IMR-90 (cell line): ENCODE data around the gene ALDOB. TPM values are rescaled to one million over a fixed set of nuclear protein-coding genes. Genes with fewer than 3 reads are reported as not detected.
A peak's percentile ranks its signal among the peaks of the same experiment; 100 is the strongest.

Source experiments
- ATAC-seq: fragments of 200-7000 bp; cut with Tn5 transposase; 2 replicates; pipeline ENCODE4 v1.9.1; 2020; ENCODE audit warnings: low read depth, mild to moderate bottlenecking, moderate library complexity
- BruUV-seq: library from RNA; stranded (reverse); fragments of 400-500 nt; replicated peaks from 2 replicates; lab custom pipeline; 2021; lab: Mats Ljungman, UMichigan
- CTCF ChIA-PET: fragments of 300-600 bp; formaldehyde crosslinking; extraction: SDS; loops from one replicate; lab custom pipeline; 2021; ENCODE audit warnings: antibody characterized with exemption; lab: Yijun Ruan, JAX
- POLR2A ChIA-PET: fragments of 300-600 bp; sonication (Branson Sonifier 250); formaldehyde crosslinking; loops from one replicate; lab custom pipeline; 2022; ENCODE audit warnings: antibody characterized with exemption; ENCODE audit not compliant: unreplicated experiment; lab: Charles Lee
- DNase-seq: peaks from one replicate; pipeline ENCODE4 v3.0.0; 2013
- H2AFZ ChIP-seq: replicated peaks from 2 replicates; pipeline ENCODE3; 2013; ENCODE audit warnings: low read length, mild to moderate bottlenecking; ENCODE audit not compliant: poor library complexity
- H2AK5ac ChIP-seq: 2 replicates; pipeline ENCODE4 v1.6.1; 2013; ENCODE audit warnings: low read depth, low read length, inconsistent platforms
- H2AK9ac ChIP-seq: replicated peaks from 2 replicates; pipeline ENCODE3; 2013; ENCODE audit warnings: mild to moderate bottlenecking, low read depth, low read length, moderate library complexity; ENCODE audit not compliant: poor library complexity
- H2BK120ac ChIP-seq: 2 replicates; pipeline ENCODE4 v1.6.1; 2013; ENCODE audit warnings: low read depth, low read length, inconsistent platforms
- H2BK15ac ChIP-seq: 3 replicates; pipeline ENCODE4 v1.6.1; 2013; ENCODE audit warnings: low read depth, low read length, inconsistent platforms
- H2BK20ac ChIP-seq: 2 replicates; pipeline ENCODE4 v1.6.1; 2013; ENCODE audit warnings: low read depth, mild to moderate bottlenecking, inconsistent platforms, low read length, moderate library complexity
- H2BK5ac ChIP-seq: 2 replicates; pipeline ENCODE4 v1.6.1; 2013; ENCODE audit warnings: mild to moderate bottlenecking, low read depth, low read length, inconsistent platforms; ENCODE audit not compliant: poor library complexity, severe bottlenecking
- H3K14ac ChIP-seq: replicated peaks from 2 replicates; pipeline ENCODE4 v1.6.1; 2013; ENCODE audit warnings: low read depth, low read length, inconsistent platforms
- H3K18ac ChIP-seq: 2 replicates; pipeline ENCODE4 v1.6.1; 2013; ENCODE audit warnings: low read depth, low read length, control low read depth
- H3K23ac ChIP-seq: 2 replicates; pipeline ENCODE4 v1.6.1; 2013; ENCODE audit warnings: low read depth, low read length, inconsistent platforms
- H3K27ac ChIP-seq: 2 replicates; pipeline ENCODE4 v1.5.1; 2013; ENCODE audit warnings: mild to moderate bottlenecking, control low read depth, low read length; ENCODE audit not compliant: insufficient read depth
- H3K27me3 ChIP-seq: 2 replicates; pipeline ENCODE4 v1.6.1; 2013; ENCODE audit warnings: low read length; ENCODE audit not compliant: control insufficient read depth, insufficient read depth
- H3K36me3 ChIP-seq: 2 replicates; pipeline ENCODE4 v1.6.1; 2013; ENCODE audit warnings: low read length, mixed read lengths; ENCODE audit not compliant: control insufficient read depth, insufficient read depth
- H3K4ac ChIP-seq: 2 replicates; pipeline ENCODE4 v1.6.1; 2013; ENCODE audit warnings: low read depth, low read length, inconsistent platforms
- H3K4me1 ChIP-seq: 2 replicates; pipeline ENCODE4 v1.6.1; 2013; ENCODE audit warnings: low read length, mixed read lengths; ENCODE audit not compliant: control insufficient read depth, insufficient read depth
- H3K4me2 ChIP-seq: 2 replicates; pipeline ENCODE4 v1.6.1; 2013; ENCODE audit warnings: low read depth, mild to moderate bottlenecking, control low read depth, low read length, moderate library complexity
- H3K4me3 ChIP-seq: 2 replicates; pipeline ENCODE4 v1.5.1; 2013; ENCODE audit warnings: low read depth, mild to moderate bottlenecking, control low read depth, low read length, moderate library complexity; ENCODE audit not compliant: insufficient read depth
- H3K56ac ChIP-seq: 2 replicates; pipeline ENCODE4 v1.6.1; 2013; ENCODE audit warnings: low read length, inconsistent platforms; ENCODE audit not compliant: insufficient read depth; ENCODE audit errors: extremely low read depth
- H3K79me1 ChIP-seq, 2 experiments: 2 replicates each; pipeline ENCODE4 v1.6.1; 2013; ENCODE audit warnings: low read length in 2 of 2, inconsistent platforms in 1 of 2, low read depth in 1 of 2
- H3K9ac ChIP-seq: 2 replicates; pipeline ENCODE4 v1.6.1; 2013; ENCODE audit warnings: low read depth, low read length, control low read depth
- H3K9me1 ChIP-seq: 2 replicates; pipeline ENCODE4 v1.6.1; 2013; ENCODE audit warnings: low read length, inconsistent platforms; ENCODE audit not compliant: insufficient read depth
- H3K9me3 ChIP-seq: 2 replicates; pipeline ENCODE4 v1.6.1; 2013; ENCODE audit warnings: low read length; ENCODE audit not compliant: control insufficient read depth, insufficient read depth
- H4K20me1 ChIP-seq: 2 replicates; pipeline ENCODE4 v1.6.1; 2013; ENCODE audit warnings: low read length, inconsistent platforms; ENCODE audit not compliant: insufficient read depth
- H4K5ac ChIP-seq: 2 replicates; pipeline ENCODE4 v1.6.1; 2013; ENCODE audit warnings: mild to moderate bottlenecking, low read depth, low read length, control low read depth
- H4K8ac ChIP-seq, 2 experiments: 2 replicates each; pipeline ENCODE4 v1.6.1; 2013; ENCODE audit warnings: low read depth in 2 of 2, low read length in 2 of 2, control low read depth in 1 of 2, inconsistent platforms in 1 of 2
- H4K91ac ChIP-seq: 2 replicates; pipeline ENCODE4 v1.6.1; 2013; ENCODE audit warnings: low read depth, low read length, inconsistent platforms; ENCODE audit not compliant: insufficient read depth
- CEBPB ChIP-seq: IDR thresholded peaks from 2 replicates; pipeline ENCODE4 v1.6.1; 2012; ENCODE audit warnings: low read depth, low read length, improper control_type of control experiment
- CTCF ChIP-seq: conservative IDR thresholded peaks from 2 replicates; pipeline ENCODE4 v1.5.1; 2012; ENCODE audit warnings: mild to moderate bottlenecking, low read depth, low read length, improper control_type of control experiment
- ELK1 ChIP-seq: fragments of 150-350 bp; IDR thresholded peaks from 2 replicates; pipeline ENCODE4 v1.6.1; 2016; ENCODE audit warnings: low read depth, mild to moderate bottlenecking, low read length, moderate library complexity, borderline replicate concordance
- FOS ChIP-seq: fragments of 150-350 bp; IDR thresholded peaks from 2 replicates; pipeline ENCODE4 v1.6.1; 2016; ENCODE audit warnings: low read depth, low read length
- MAFK ChIP-seq: IDR thresholded peaks from 2 replicates; pipeline ENCODE4 v1.6.1; 2012; ENCODE audit warnings: low read depth, low read length, improper control_type of control experiment
- NFE2L2 ChIP-seq: fragments of 150-350 bp; IDR thresholded peaks from 2 replicates; pipeline ENCODE4 v1.6.1; 2016; ENCODE audit warnings: low read depth, mild to moderate bottlenecking, low read length
- POLR2A ChIP-seq: IDR thresholded peaks from 2 replicates; pipeline ENCODE4 v1.6.1; 2012; ENCODE audit warnings: mild to moderate bottlenecking, low read depth, low read length
- RAD21 ChIP-seq: IDR thresholded peaks from 2 replicates; pipeline ENCODE4 v1.6.1; 2012; ENCODE audit warnings: low read length, improper control_type of control experiment
- SMC3 ChIP-seq: fragments of 150-350 bp; IDR thresholded peaks from 2 replicates; pipeline ENCODE4 v1.6.1; 2016; ENCODE audit warnings: low read depth, mild to moderate bottlenecking, antibody characterized with exemption, low read length, moderate library complexity
- USF2 ChIP-seq: fragments of 150-350 bp; IDR thresholded peaks from 2 replicates; pipeline ENCODE4 v1.6.1; 2017; ENCODE audit warnings: mild to moderate bottlenecking, antibody characterized with exemption, low read length, low read depth
- WGBS, 2 experiments: methylation state at CpG; one replicate each; pipeline versions ENCODE4 v1.1.5 to v1.1.7; 2013; ENCODE audit warnings: missing lambda C conversion rate in 2 of 2; ENCODE audit not compliant: insufficient read length in 1 of 2; ENCODE audit errors: extremely low coverage in 2 of 2; 5-methylcytosine and 5-hydroxymethylcytosine counted together
- dilution Hi-C: fragments of 300-500 bp; cut with HindIII; formaldehyde crosslinking; loops from one replicate; pipeline ENCODE4 v1.14.3; 2018; ENCODE audit warnings: low sequenced_read_pairs; ENCODE audit not compliant: unreplicated experiment
- in situ Hi-C: fragments of 300-500 bp; cut with MboI; formaldehyde crosslinking; loops from 3 replicates; pipeline ENCODE4 v1.14.3; 2019; ENCODE audit warnings: low sequenced_read_pairs, inconsistent platforms, mixed read lengths
- intact Hi-C: fragments of 100-400 bp; cut with micrococcal nuclease; formaldehyde crosslinking; loops from 2 replicates; pipeline ENCODE4 v1.10.0; 2022
- polyA plus RNA-seq, 3 experiments: library from polyadenylated mRNA; depleted of rRNA; stranded (reverse); fragments of >200 nt; gene quantifications; 2 replicates each; pipeline ENCODE4 v1.2.3, GENCODE V29; 2012; ENCODE audit warnings: low replicate concordance in 1 of 3
- total RNA-seq: library from RNA; depleted of rRNA; stranded (reverse); fragments of >200 nt; gene quantifications from 2 replicates; pipeline ENCODE4 v1.2.3, GENCODE V29; 2012

ALDOB gene
- total and polyA plus RNA-seq, 2 of the 4 experiments (the other 2 are of a cell fraction): not detected

GRCh38 chr9:101409079-101409477, 26.5 kb downstream of the ALDOB start:
- in situ Hi-C loops (no loop called here), dilution Hi-C loops (no loop called here), intact Hi-C loops (no loop called here)
- ChIA-PET POLR2A (no interaction called here), CTCF (no interaction called here)
- no peak overlapping the region for H2BK120ac ChIP-seq
- H3K9me3 ChIP-seq: peaks cover 66% of the 10 kb centered on the region
- H3K27ac ChIP-seq: no peak overlapping the region
- H4K5ac ChIP-seq: no peak overlapping the region
- no peak overlapping the region for H3K56ac ChIP-seq
- H3K9me1 ChIP-seq: no peaks in the 10 kb centered on the region
- H3K4ac ChIP-seq: no peak overlapping the region
- DNase-seq (peak; percentile 20), ATAC-seq (no peak)
- H2BK5ac ChIP-seq: no peak overlapping the region
- no peak overlapping the region for H3K14ac ChIP-seq
- H3K9ac ChIP-seq: no peak overlapping the region
- no peaks in the 10 kb centered on the region for H3K4me1 ChIP-seq
- no peaks in the 10 kb centered on the region for H4K20me1 ChIP-seq
- H3K23ac ChIP-seq: no peak overlapping the region
- no peak overlapping the region for H2BK15ac ChIP-seq
- no peaks in the 10 kb centered on the region for H3K27me3 ChIP-seq
- WGBS, 2 experiments: no CpG with 5 or more reads among the region's 4 CpGs
- H3K79me1 ChIP-seq: peaks cover 0 to 7% of the 10 kb centered on the region in 2 experiments; a peak in 1 of 4 replicates
- no peak overlapping the region for H2AK9ac ChIP-seq
- H2AFZ ChIP-seq: no peak overlapping the region
- BruUV-seq: no TSS peak
- H3K18ac ChIP-seq: no peak overlapping the region
- TF ChIP-seq ELK1: no peak
- no peak for TF ChIP-seq CTCF
- TF ChIP-seq RAD21: no peak
- no peak for TF ChIP-seq USF2
- TF ChIP-seq FOS: no peak
- no peak for TF ChIP-seq POLR2A
- no peak for TF ChIP-seq MAFK
- no peak for TF ChIP-seq NFE2L2
- TF ChIP-seq SMC3: no peak
- TF ChIP-seq CEBPB: no peak
- no peak overlapping the region for H4K91ac ChIP-seq
- H2BK20ac ChIP-seq: no peak overlapping the region
- H3K36me3 ChIP-seq: peaks cover 32% of the 10 kb centered on the region
- no peak overlapping the region for H2AK5ac ChIP-seq
- no peak overlapping the region for H4K8ac ChIP-seq
- H3K4me2 ChIP-seq: no peak overlapping the region
- no peak overlapping the region for H3K4me3 ChIP-seq
